Measurements from ENCODE around the gene RPS21. TPM values are rescaled to one million over a fixed set of nuclear protein-coding genes. Genes with fewer than 3 reads are reported as not detected.
A peak's percentile ranks its signal among the peaks of the same experiment; 100 is the strongest.

Gene RPS21
- total and polyA plus RNA-seq, 2 of the 13 experiments (the other 11 are each of a cell fraction or from before 2014, with no cell fraction given) = 2,647 to 11,063 TPM

- TF ChIP-seq HMGXB3 (CRISPR knock-in tag; IDR thresholded peaks at IDR 0.05; ENCODE audit: borderline replicate concordance) (no peak), FOXK2 (IDR thresholded peaks at IDR 0.05) (no peak), CENPX (CRISPR knock-in tag; IDR thresholded peaks at IDR 0.05) (no peak), ZNF563 (CRISPR knock-in tag; IDR thresholded peaks at IDR 0.05) (no peak), HNRNPL (IDR thresholded peaks at IDR 0.05; ENCODE audit: low read depth, low read length) (no peak), PPARG (CRISPR knock-in tag; conservative IDR thresholded peaks at IDR 0.05) (no peak), MEIS1 (CRISPR knock-in tag; IDR thresholded peaks at IDR 0.05; ENCODE audit: borderline replicate concordance) (no peak), ZMAT3 (CRISPR knock-in tag; conservative IDR thresholded peaks at IDR 0.05) (no peak), SNAPC5 (CRISPR knock-in tag; IDR thresholded peaks at IDR 0.05; ENCODE audit: borderline replicate concordance) (no peak; the same call in 1 of the 2 replicates), ZNF557 (CRISPR knock-in tag; IDR thresholded peaks at IDR 0.05) (no peak), NFE2L2 (IDR thresholded peaks at IDR 0.05; ENCODE audit: low read length) (no peak), ZNF639 (CRISPR knock-in tag; conservative IDR thresholded peaks at IDR 0.05) (no peak), KLF16 (CRISPR knock-in tag; IDR thresholded peaks at IDR 0.05) (0 out of 4 replicates have a peak, but pooled peaks of 1 of the 2 experiments have one; percentile 25), ZNF713 (CRISPR knock-in tag; IDR thresholded peaks at IDR 0.05) (0 out of 2 replicates have a peak, but pooled peaks have one; percentile 1), CREM (IDR thresholded peaks at IDR 0.05) (no peak), CREM (CRISPR knock-in tag; IDR thresholded peaks at IDR 0.05) (no peak), KDM3A (CRISPR knock-in tag; IDR thresholded peaks at IDR 0.05; ENCODE audit: low read depth) (no peak; the same call in 1 of the 2 replicates), EED (CRISPR knock-in tag; IDR thresholded peaks at IDR 0.05) (peak; percentile 65; the same call in 1 of the 2 replicates), ZNF136 (CRISPR knock-in tag; IDR thresholded peaks at IDR 0.05; ENCODE audit: low read depth) (no peak), SALL2 (CRISPR knock-in tag; IDR thresholded peaks at IDR 0.05) (0 out of 2 replicates have a peak, but pooled peaks have one; percentile 13), MIXL1 (CRISPR knock-in tag; IDR thresholded peaks at IDR 0.05) (no peak), ZNF317 (CRISPR knock-in tag; IDR thresholded peaks at IDR 0.05) (0 out of 2 replicates have a peak, but pooled peaks have one; percentile 65), KLF13 (CRISPR knock-in tag; IDR thresholded peaks at IDR 0.05) (no peak), GMEB1 (CRISPR knock-in tag; IDR thresholded peaks at IDR 0.05; ENCODE audit: borderline replicate concordance) (peak; percentile 12; the same call in 1 of the 2 replicates), MIER3 (CRISPR knock-in tag; IDR thresholded peaks at IDR 0.05; ENCODE audit: borderline replicate concordance) (no peak)
Measured at GRCh38 chr20:62370115-62370806, 16.6 kb upstream of the RPS21 start (continued).

Measured in HepG2 (cell line).